Suprapubic skin (tissue), 4 donors: Measurements from ENCODE around the gene PLAAT2. TPM values are rescaled to one million over a fixed set of nuclear protein-coding genes. Genes with fewer than 3 reads are reported as not detected.
A peak's percentile ranks its signal among the peaks of the same experiment; 100 is the strongest.
"Not testable (repeated sequence)": the region's sequence is repeated elsewhere in the genome, so short reads cannot be mapped to it uniquely, and the experiment has no call there.

Experiments used
- DNase-seq, 2 donors: peaks; one replicate each; pipeline ENCODE4 v3.0.0-alpha.2; 2019; ENCODE audit warnings: low spot score in 2 of 2
- H3K27ac ChIP-seq: fragments of 200-600 bp; sonication (generic); one replicate; pipeline ENCODE4 v1.5.1; 2019
- H3K27me3 ChIP-seq: fragments of 200-600 bp; sonication (generic); one replicate; pipeline ENCODE4 v1.5.1; 2019
- H3K36me3 ChIP-seq: fragments of 200-600 bp; sonication (generic); one replicate; pipeline ENCODE4 v1.5.1; 2019
- H3K4me1 ChIP-seq: fragments of 200-600 bp; sonication (generic); one replicate; pipeline ENCODE4 v1.5.1; 2019
- H3K4me3 ChIP-seq: fragments of 200-600 bp; sonication (generic); one replicate; pipeline ENCODE4 v1.5.1; 2019; ENCODE audit warnings: mild to moderate bottlenecking
- H3K9me3 ChIP-seq: fragments of 200-600 bp; sonication (generic); one replicate; pipeline ENCODE4 v1.5.1; 2019
- EP300 ChIP-seq: sonication (generic); formaldehyde crosslinking; IDR thresholded peaks from one replicate; pipeline ENCODE4 v1.6.1; 2017; ENCODE audit warnings: antibody characterized with exemption
- POLR2A ChIP-seq, 2 donors: fragments of 450-650 bp; IDR thresholded peaks; one replicate each; pipeline ENCODE4 v1.6.1; 2017; ENCODE audit warnings: antibody characterized with exemption in 2 of 2, mild to moderate bottlenecking in 2 of 2, moderate library complexity in 2 of 2
- POLR2AphosphoS5 ChIP-seq, 3 donors: sonication (generic); formaldehyde crosslinking; IDR thresholded peaks; one replicate each; pipeline ENCODE4 v1.6.1; 2017; ENCODE audit warnings: antibody characterized with exemption in 3 of 3
- WGBS: methylation state at CpG from one replicate; pipeline ENCODE4 v1.1.5; 2018; 5-methylcytosine and 5-hydroxymethylcytosine counted together
- total RNA-seq, 4 donors: library from RNA; depleted of rRNA; stranded (reverse); fragments of >200 nt; gene quantifications; one replicate each; pipeline ENCODE4 v1.1.0, GENCODE V29; 2016
- TF ChIP-seq, protein P1 (sequence below), 2 donors: fragments of 200-600 bp in 1 of 2; fragments of 450-650 bp in 1 of 2; sonication (generic) in 1 of 2; IDR thresholded peaks; one replicate each; pipeline ENCODE4 v1.5.1; 2016 to 2019; ENCODE audit warnings: antibody characterized with exemption in 2 of 2, mild to moderate bottlenecking in 1 of 2, moderate library complexity in 1 of 2

The PLAAT2 gene
- total RNA-seq, 4 donors from 2014 or later, result not detected

DNA sequence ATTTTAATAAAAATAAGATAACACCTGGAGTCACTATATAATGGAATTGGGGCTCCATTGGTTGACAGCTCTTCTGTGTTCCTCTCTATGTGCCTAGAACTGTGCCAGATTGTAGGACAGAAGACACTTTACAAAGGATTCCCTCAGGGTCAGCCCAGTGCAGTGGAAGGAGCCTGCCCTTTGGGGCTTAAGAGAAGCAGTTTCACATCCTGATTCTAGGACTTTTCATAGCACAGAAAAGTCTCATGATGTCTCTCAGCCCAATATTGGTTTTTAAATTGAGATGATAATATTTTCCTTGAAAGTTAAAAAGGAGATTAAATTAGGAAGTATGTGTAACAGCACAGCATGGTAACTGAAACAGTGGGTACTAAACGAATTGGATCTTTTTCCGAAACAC lies 19.5 kb downstream of the PLAAT2 start:
- DNase-seq, result no peak
- H3K36me3 ChIP-seq, result no peaks in the 10 kb centered on the region
- 97% methylated on average over 2 of the region's 2 CpGs for WGBS
- TF ChIP-seq, protein P1, sequence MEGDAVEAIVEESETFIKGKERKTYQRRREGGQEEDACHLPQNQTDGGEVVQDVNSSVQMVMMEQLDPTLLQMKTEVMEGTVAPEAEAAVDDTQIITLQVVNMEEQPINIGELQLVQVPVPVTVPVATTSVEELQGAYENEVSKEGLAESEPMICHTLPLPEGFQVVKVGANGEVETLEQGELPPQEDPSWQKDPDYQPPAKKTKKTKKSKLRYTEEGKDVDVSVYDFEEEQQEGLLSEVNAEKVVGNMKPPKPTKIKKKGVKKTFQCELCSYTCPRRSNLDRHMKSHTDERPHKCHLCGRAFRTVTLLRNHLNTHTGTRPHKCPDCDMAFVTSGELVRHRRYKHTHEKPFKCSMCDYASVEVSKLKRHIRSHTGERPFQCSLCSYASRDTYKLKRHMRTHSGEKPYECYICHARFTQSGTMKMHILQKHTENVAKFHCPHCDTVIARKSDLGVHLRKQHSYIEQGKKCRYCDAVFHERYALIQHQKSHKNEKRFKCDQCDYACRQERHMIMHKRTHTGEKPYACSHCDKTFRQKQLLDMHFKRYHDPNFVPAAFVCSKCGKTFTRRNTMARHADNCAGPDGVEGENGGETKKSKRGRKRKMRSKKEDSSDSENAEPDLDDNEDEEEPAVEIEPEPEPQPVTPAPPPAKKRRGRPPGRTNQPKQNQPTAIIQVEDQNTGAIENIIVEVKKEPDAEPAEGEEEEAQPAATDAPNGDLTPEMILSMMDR (IDR thresholded peaks at IDR 0.05), result no peak
- TF ChIP-seq POLR2A (IDR thresholded peaks at IDR 0.05) (no peak), POLR2AphosphoS5 (IDR thresholded peaks at IDR 0.05) (no peak), EP300 (no peak)
- no peak overlapping the region for H3K4me3 ChIP-seq
- no peaks in the 10 kb centered on the region for H3K9me3 ChIP-seq
- H3K4me1 ChIP-seq, result peaks cover 3% of the 10 kb centered on the region
- H3K27me3 ChIP-seq, result no peaks in the 10 kb centered on the region
- no peak overlapping the region for H3K27ac ChIP-seq

- H3K4me1 ChIP-seq, result peaks cover 15% of the 10 kb centered on the region
- H3K27ac ChIP-seq, H3K9me3 ChIP-seq, DNase-seq, H3K4me3 ChIP-seq, H3K27me3 ChIP-seq, H3K36me3 ChIP-seq: not testable (repeated sequence)
- 77% methylated on average over 2 of the region's 2 CpGs for whole genome bisulfite sequencing
These were observed 20.7 kb downstream of the PLAAT2 start for GRCh38 chr11:63542506-63542905.

GRCh38 chr11:63537293-63538101 lies 25.7 kb downstream of the PLAAT2 start:
- no peak for DNase-seq

GRCh38 chr11:63536669-63537292 lies 26.4 kb downstream of the PLAAT2 start, which contains the start of gene PLAAT4:
PLAAT4 (plus strand) TSS chr11:63536808; CDS start chr11:63536869, 61 bp downstream.
- TF ChIP-seq EP300 (no peak), POLR2A (IDR thresholded peaks at IDR 0.05) (no peak)
- no peak for DNase-seq
- Histone ChIP-seq H3K27me3 (no peaks in the 10 kb centered on the region), H3K4me1 (peaks cover 37% of the 10 kb centered on the region), H3K4me3 (peak within 1 kb of the TSS; percentile 49), H3K27ac (peak within 1 kb of the TSS; percentile 80), H3K9me3 (no peaks in the 10 kb centered on the region), H3K36me3 (no peaks in the 10 kb centered on the region)
- 17% methylated on average over 10 of the region's 10 CpGs for WGBS

More at GRCh38 chr11:63537293-63538101, 25.7 kb downstream of the PLAAT2 start:
- Histone ChIP-seq H3K4me1 (peaks cover 33% of the 10 kb centered on the region), H3K9me3 (no peaks in the 10 kb centered on the region), H3K27ac (peak overlapping the region; percentile 80), H3K36me3 (no peaks in the 10 kb centered on the region), H3K27me3 (no peaks in the 10 kb centered on the region), H3K4me3 (peak overlapping the region; percentile 49)
- TF ChIP-seq, protein P1 (IDR thresholded peaks at IDR 0.05), result no peak
- TF ChIP-seq EP300 (no peak), POLR2AphosphoS5 (IDR thresholded peaks at IDR 0.05) (no peak), POLR2A (IDR thresholded peaks at IDR 0.05) (no peak)
- 25% methylated on average over 8 of the region's 8 CpGs for WGBS

DNA sequence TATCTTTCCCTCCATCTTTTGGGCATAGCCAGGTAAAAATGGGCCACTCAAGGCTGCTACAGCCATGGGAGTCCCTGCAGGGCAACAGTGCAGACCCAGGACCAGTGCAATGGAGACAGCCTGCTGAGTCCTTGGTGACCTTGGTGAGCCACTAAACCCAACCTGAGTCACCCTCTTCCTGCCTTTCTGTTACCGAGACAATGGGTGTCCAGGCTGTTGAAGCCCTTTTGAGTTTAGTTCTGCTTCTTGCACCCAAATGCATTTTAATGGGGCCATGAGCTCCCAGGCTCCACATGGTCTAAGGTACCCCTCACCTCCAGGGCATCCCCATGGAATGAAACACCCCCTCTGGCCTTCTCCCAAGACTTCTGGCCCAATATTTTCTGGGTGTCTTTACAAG lies 27.4 kb downstream of the PLAAT2 start:
- Histone ChIP-seq H3K27me3 (no peaks in the 10 kb centered on the region), H3K27ac (no peak overlapping the region), H3K4me3 (no peak overlapping the region), H3K4me1 (peaks cover 41% of the 10 kb centered on the region), H3K9me3 (no peaks in the 10 kb centered on the region), H3K36me3 (no peaks in the 10 kb centered on the region)
- 71% methylated on average over 1 of the region's 1 CpG for WGBS
- TF ChIP-seq, protein P1 (IDR thresholded peaks at IDR 0.05), result no peak
- no peak for TF ChIP-seq POLR2AphosphoS5 (IDR thresholded peaks at IDR 0.05)
- TF ChIP-seq EP300, result no peak
- DNase-seq, result no peak

- 92% methylated on average over 5 of the region's 5 CpGs for WGBS
- H3K4me3 ChIP-seq, result no peak overlapping the region
- H3K27me3 ChIP-seq, result no peaks in the 10 kb centered on the region
- peaks cover 41% of the 10 kb centered on the region for H3K4me1 ChIP-seq
- TF ChIP-seq, protein P1 (IDR thresholded peaks at IDR 0.05), result no peak
- TF ChIP-seq POLR2A (IDR thresholded peaks at IDR 0.05) (no peak), EP300 (no peak), POLR2AphosphoS5 (IDR thresholded peaks at IDR 0.05) (no peak)
- H3K27ac ChIP-seq, result no peak overlapping the region
- H3K9me3 ChIP-seq, result no peaks in the 10 kb centered on the region
- no peak for DNase-seq
- H3K36me3 ChIP-seq, result no peaks in the 10 kb centered on the region
These were observed 28.2 kb downstream of the PLAAT2 start for GRCh38 chr11:63534895-63535461.
